WTC11 (cell line): ENCODE results near the gene PLEKHS1. TPM values are rescaled to one million over a fixed set of nuclear protein-coding genes. Genes with fewer than 3 reads are reported as not detected.

Source experiments
- ATAC-seq: fragments of 200-7000 bp; cut with Tn5 transposase; 2 replicates; pipeline ENCODE4 v1.10.0; 2021; ENCODE audit warnings: mild to moderate bottlenecking, moderate library complexity
- CTCF ChIA-PET: fragments of 300-600 bp; sonication (Branson Sonifier 250); formaldehyde crosslinking; loops from one replicate; lab custom pipeline; 2021; ENCODE audit warnings: antibody characterized with exemption; lab: Charles Lee
- POLR2A ChIA-PET: fragments of 350-600 bp; sonication (Branson Sonifier 250); formaldehyde crosslinking; loops from one replicate; lab custom pipeline; 2021; ENCODE audit warnings: antibody characterized with exemption; lab: Charles Lee
- DNase-seq: peaks from one replicate; pipeline ENCODE4 v3.0.0; 2021; ENCODE audit warnings: low spot score
- H3K27ac Mint-ChIP-seq: 2 replicates; pipeline ENCODE4 v1.8.0; 2021; ENCODE audit warnings: mixed read lengths
- H3K27me3 Mint-ChIP-seq: 2 replicates; pipeline ENCODE4 v1.8.0; 2021; ENCODE audit warnings: low read depth, mild to moderate bottlenecking, moderate library complexity, mixed read lengths
- H3K36me3 Mint-ChIP-seq: 2 replicates; pipeline ENCODE4 v1.8.0; 2021; ENCODE audit warnings: mixed read lengths
- H3K4me1 Mint-ChIP-seq: 2 replicates; pipeline ENCODE4 v1.8.0; 2022; ENCODE audit warnings: mixed read lengths
- H3K4me3 Mint-ChIP-seq: 2 replicates; pipeline ENCODE4 v1.8.0; 2021; ENCODE audit warnings: mild to moderate bottlenecking, moderate library complexity, mixed read lengths
- H3K9me3 Mint-ChIP-seq: 2 replicates; pipeline ENCODE4 v1.8.0; 2021; ENCODE audit warnings: mixed read lengths
- CREM ChIP-seq: sonication (generic); formaldehyde crosslinking; IDR thresholded peaks from 2 replicates; pipeline ENCODE4 v1.8.1; 2022; ENCODE audit warnings: mild to moderate bottlenecking, missing genetic modification reagents, moderate library complexity
- ELF4 ChIP-seq: sonication (generic); formaldehyde crosslinking; IDR thresholded peaks from 2 replicates; pipeline ENCODE4 v1.8.1; 2022; ENCODE audit warnings: low read depth, mild to moderate bottlenecking, moderate library complexity, missing genetic modification reagents
- EMX1 ChIP-seq: fragments of 250-450 bp; sonication (Bioruptor Pico); IDR thresholded peaks from 2 replicates; pipeline ENCODE4 v1.8.0; 2021; ENCODE audit warnings: mild to moderate bottlenecking
- GRHL2 ChIP-seq: fragments of 250-450 bp; sonication (Bioruptor Pico); IDR thresholded peaks from 2 replicates; pipeline ENCODE4 v1.8.0; 2022; ENCODE audit warnings: mild to moderate bottlenecking, moderate library complexity; ENCODE audit not compliant: insufficient replicate concordance, severe bottlenecking
- JAZF1 ChIP-seq: fragments of 250-450 bp; sonication (Bioruptor Pico); IDR thresholded peaks from 2 replicates; pipeline ENCODE4 v1.9.0; 2021; ENCODE audit warnings: moderate library complexity, mild to moderate bottlenecking, inconsistent platforms
- NFATC4 ChIP-seq: fragments of 250-450 bp; sonication (Bioruptor Pico); IDR thresholded peaks from 2 replicates; pipeline ENCODE4 v1.9.0; 2021; ENCODE audit warnings: mild to moderate bottlenecking
- SMAD4 ChIP-seq: sonication (generic); formaldehyde crosslinking; IDR thresholded peaks from 2 replicates; pipeline ENCODE4 v1.8.0; 2022; ENCODE audit warnings: mild to moderate bottlenecking, missing genetic modification reagents
- SOX15 ChIP-seq: fragments of 250-450 bp; sonication (Bioruptor Pico); IDR thresholded peaks from 2 replicates; pipeline ENCODE4 v1.9.0; 2021; ENCODE audit warnings: mild to moderate bottlenecking
- TEAD1 ChIP-seq: sonication (generic); formaldehyde crosslinking; IDR thresholded peaks from 2 replicates; pipeline ENCODE4 v1.8.0; 2022; ENCODE audit warnings: mild to moderate bottlenecking, missing genetic modification reagents
- TP53 ChIP-seq: sonication (generic); formaldehyde crosslinking; IDR thresholded peaks from 2 replicates; pipeline ENCODE4 v1.8.1; 2023; ENCODE audit warnings: mild to moderate bottlenecking, missing genetic modification reagents
- ZNF121 ChIP-seq: sonication (generic); formaldehyde crosslinking; IDR thresholded peaks from 2 replicates; pipeline ENCODE4 v1.8.0; 2023; ENCODE audit warnings: missing genetic modification reagents
- ZNF671 ChIP-seq: fragments of 250-450 bp; sonication (Bioruptor Pico); IDR thresholded peaks from 2 replicates; pipeline ENCODE4 v1.8.0; 2021; ENCODE audit warnings: mild to moderate bottlenecking
- total RNA-seq: library from RNA; stranded (reverse); gene quantifications from 3 replicates; pipeline ENCODE4 v1.2.3, GENCODE V29; 2021
- TF ChIP-seq, protein P1 (sequence below): sonication (generic); formaldehyde crosslinking; IDR thresholded peaks from 2 replicates; pipeline ENCODE4 v1.8.1; 2022; ENCODE audit warnings: low read depth, missing genetic modification reagents, borderline replicate concordance
- TF ChIP-seq, protein P2 (sequence below): fragments of 250-450 bp; sonication (Bioruptor Pico); IDR thresholded peaks from 2 replicates; pipeline ENCODE4 v1.8.0; 2021; ENCODE audit warnings: mild to moderate bottlenecking
- TF ChIP-seq, protein P3 (sequence below): fragments of 250-450 bp; sonication (Bioruptor Pico); IDR thresholded peaks from 2 replicates; pipeline ENCODE4 v1.9.0; 2021; ENCODE audit warnings: moderate library complexity, mild to moderate bottlenecking, inconsistent platforms, borderline replicate concordance
- TF ChIP-seq, protein P4 (sequence below): fragments of 250-450 bp; sonication (Bioruptor Pico); IDR thresholded peaks from 2 replicates; pipeline ENCODE4 v1.9.0; 2021; ENCODE audit warnings: mild to moderate bottlenecking, borderline replicate concordance
- TF ChIP-seq, protein P5 (sequence below): sonication (generic); formaldehyde crosslinking; IDR thresholded peaks from 2 replicates; pipeline ENCODE4 v1.8.0; 2022; ENCODE audit warnings: missing genetic modification reagents

PLEKHS1 gene
- total RNA-seq, 1 experiment from 2014 or later, result not detected

DNA sequence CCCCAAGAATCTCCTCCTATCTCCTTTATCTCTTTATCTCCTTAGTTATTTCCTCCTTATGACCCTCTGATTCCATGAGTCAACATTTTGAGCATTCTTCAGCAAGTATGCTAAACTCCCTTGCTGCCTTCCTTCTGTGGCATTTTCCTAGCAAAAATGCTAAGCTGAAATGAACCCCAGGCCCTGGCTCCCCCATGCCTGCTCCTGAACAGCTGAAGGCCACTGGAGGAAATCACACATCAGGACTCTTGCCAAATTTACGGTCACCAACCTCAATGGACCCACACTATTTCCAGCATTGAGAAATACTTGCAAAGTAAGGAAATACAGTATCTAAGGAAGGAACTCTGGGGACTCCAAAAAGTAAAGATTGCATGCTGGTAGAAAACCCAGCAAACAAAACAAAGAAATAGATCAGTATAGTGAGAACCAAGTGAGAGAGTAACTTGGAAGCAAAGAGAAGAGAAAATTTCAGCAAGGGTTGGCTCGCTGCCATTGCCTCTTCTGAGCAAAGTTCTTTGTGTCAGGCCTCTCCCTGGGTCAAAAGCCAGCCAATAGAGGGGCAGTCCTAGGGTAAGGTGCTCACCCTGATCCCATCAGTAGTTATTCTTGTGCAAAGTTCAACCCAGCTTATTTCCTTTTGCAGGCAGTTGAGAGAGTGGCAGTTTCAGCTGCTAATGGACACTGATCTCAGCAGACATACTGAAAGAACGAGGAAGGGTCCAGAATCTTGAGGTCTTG, 5.1 kb upstream of the PLEKHS1 start:
- H3K27me3 Mint-ChIP-seq, result no peaks in the 10 kb centered on the region; the same call in 1 of the 2 replicates
- ChIA-PET POLR2A (no interaction called here), CTCF (no interaction called here)
- no peaks in the 10 kb centered on the region for H3K4me1 Mint-ChIP-seq
- peaks cover 3% of the 10 kb centered on the region for H3K9me3 Mint-ChIP-seq
- TF ChIP-seq TP53 (CRISPR knock-in tag) (no peak), TEAD1 (CRISPR knock-in tag) (no peak), JAZF1 (no peak), ZNF121 (no peak), ZNF671 (CRISPR knock-in tag) (no peak), EMX1 (CRISPR knock-in tag) (no peak), SOX15 (CRISPR knock-in tag) (no peak), NFATC4 (CRISPR knock-in tag) (no peak), ELF4 (CRISPR knock-in tag) (no peak), SMAD4 (CRISPR knock-in tag) (no peak)
- TF ChIP-seq, protein P1, sequence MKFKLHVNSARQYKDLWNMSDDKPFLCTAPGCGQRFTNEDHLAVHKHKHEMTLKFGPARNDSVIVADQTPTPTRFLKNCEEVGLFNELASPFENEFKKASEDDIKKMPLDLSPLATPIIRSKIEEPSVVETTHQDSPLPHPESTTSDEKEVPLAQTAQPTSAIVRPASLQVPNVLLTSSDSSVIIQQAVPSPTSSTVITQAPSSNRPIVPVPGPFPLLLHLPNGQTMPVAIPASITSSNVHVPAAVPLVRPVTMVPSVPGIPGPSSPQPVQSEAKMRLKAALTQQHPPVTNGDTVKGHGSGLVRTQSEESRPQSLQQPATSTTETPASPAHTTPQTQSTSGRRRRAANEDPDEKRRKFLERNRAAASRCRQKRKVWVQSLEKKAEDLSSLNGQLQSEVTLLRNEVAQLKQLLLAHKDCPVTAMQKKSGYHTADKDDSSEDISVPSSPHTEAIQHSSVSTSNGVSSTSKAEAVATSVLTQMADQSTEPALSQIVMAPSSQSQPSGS (CRISPR knock-in tag), result no peak
- TF ChIP-seq, protein P2, sequence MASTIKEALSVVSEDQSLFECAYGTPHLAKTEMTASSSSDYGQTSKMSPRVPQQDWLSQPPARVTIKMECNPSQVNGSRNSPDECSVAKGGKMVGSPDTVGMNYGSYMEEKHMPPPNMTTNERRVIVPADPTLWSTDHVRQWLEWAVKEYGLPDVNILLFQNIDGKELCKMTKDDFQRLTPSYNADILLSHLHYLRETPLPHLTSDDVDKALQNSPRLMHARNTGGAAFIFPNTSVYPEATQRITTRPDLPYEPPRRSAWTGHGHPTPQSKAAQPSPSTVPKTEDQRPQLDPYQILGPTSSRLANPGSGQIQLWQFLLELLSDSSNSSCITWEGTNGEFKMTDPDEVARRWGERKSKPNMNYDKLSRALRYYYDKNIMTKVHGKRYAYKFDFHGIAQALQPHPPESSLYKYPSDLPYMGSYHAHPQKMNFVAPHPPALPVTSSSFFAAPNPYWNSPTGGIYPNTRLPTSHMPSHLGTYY (CRISPR knock-in tag), result no peak
- TF ChIP-seq, protein P3, sequence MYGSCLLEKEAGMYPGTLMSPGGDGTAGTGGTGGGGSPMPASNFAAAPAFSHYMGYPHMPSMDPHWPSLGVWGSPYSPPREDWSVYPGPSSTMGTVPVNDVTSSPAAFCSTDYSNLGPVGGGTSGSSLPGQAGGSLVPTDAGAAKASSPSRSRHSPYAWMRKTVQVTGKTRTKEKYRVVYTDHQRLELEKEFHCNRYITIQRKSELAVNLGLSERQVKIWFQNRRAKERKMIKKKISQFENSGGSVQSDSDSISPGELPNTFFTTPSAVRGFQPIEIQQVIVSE, result no peak
- no peak for ATAC-seq
- no peak overlapping the region for H3K4me3 Mint-ChIP-seq
- no peak for DNase-seq
- no peak overlapping the region for H3K27ac Mint-ChIP-seq
- no peaks in the 10 kb centered on the region for H3K36me3 Mint-ChIP-seq

DNA sequence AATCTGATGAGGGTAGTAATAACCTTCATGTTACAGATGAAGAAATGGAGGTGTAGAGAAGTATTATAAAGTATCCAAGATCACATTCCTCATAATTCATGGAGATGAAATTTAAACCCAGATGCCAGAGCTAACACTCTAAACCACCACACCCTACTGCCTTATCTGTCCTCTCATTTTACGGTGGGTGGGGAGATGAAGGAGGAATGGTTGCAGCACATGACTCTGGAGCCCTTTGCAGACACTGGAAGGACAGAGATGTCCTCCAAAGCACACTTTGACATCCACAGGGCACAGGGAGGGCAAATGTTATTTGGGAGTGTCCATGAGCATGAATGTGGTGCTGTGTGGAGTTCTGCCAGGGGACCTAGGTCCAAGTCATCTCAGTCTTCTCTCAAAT, 1.1 kb downstream of the PLEKHS1 start:
- no peaks in the 10 kb centered on the region; the same call in 1 of the 2 replicates for H3K27me3 Mint-ChIP-seq
- H3K4me1 Mint-ChIP-seq, result no peaks in the 10 kb centered on the region
- H3K27ac Mint-ChIP-seq, result no peak overlapping the region
- no peak overlapping the region for H3K4me3 Mint-ChIP-seq
- CTCF ChIA-PET, result no interaction called here
- TF ChIP-seq, protein P4, sequence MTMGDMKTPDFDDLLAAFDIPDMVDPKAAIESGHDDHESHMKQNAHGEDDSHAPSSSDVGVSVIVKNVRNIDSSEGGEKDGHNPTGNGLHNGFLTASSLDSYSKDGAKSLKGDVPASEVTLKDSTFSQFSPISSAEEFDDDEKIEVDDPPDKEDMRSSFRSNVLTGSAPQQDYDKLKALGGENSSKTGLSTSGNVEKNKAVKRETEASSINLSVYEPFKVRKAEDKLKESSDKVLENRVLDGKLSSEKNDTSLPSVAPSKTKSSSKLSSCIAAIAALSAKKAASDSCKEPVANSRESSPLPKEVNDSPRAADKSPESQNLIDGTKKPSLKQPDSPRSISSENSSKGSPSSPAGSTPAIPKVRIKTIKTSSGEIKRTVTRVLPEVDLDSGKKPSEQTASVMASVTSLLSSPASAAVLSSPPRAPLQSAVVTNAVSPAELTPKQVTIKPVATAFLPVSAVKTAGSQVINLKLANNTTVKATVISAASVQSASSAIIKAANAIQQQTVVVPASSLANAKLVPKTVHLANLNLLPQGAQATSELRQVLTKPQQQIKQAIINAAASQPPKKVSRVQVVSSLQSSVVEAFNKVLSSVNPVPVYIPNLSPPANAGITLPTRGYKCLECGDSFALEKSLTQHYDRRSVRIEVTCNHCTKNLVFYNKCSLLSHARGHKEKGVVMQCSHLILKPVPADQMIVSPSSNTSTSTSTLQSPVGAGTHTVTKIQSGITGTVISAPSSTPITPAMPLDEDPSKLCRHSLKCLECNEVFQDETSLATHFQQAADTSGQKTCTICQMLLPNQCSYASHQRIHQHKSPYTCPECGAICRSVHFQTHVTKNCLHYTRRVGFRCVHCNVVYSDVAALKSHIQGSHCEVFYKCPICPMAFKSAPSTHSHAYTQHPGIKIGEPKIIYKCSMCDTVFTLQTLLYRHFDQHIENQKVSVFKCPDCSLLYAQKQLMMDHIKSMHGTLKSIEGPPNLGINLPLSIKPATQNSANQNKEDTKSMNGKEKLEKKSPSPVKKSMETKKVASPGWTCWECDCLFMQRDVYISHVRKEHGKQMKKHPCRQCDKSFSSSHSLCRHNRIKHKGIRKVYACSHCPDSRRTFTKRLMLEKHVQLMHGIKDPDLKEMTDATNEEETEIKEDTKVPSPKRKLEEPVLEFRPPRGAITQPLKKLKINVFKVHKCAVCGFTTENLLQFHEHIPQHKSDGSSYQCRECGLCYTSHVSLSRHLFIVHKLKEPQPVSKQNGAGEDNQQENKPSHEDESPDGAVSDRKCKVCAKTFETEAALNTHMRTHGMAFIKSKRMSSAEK (CRISPR knock-in tag), result no peak
- no peak for TF ChIP-seq GRHL2
- TF ChIP-seq, protein P5, sequence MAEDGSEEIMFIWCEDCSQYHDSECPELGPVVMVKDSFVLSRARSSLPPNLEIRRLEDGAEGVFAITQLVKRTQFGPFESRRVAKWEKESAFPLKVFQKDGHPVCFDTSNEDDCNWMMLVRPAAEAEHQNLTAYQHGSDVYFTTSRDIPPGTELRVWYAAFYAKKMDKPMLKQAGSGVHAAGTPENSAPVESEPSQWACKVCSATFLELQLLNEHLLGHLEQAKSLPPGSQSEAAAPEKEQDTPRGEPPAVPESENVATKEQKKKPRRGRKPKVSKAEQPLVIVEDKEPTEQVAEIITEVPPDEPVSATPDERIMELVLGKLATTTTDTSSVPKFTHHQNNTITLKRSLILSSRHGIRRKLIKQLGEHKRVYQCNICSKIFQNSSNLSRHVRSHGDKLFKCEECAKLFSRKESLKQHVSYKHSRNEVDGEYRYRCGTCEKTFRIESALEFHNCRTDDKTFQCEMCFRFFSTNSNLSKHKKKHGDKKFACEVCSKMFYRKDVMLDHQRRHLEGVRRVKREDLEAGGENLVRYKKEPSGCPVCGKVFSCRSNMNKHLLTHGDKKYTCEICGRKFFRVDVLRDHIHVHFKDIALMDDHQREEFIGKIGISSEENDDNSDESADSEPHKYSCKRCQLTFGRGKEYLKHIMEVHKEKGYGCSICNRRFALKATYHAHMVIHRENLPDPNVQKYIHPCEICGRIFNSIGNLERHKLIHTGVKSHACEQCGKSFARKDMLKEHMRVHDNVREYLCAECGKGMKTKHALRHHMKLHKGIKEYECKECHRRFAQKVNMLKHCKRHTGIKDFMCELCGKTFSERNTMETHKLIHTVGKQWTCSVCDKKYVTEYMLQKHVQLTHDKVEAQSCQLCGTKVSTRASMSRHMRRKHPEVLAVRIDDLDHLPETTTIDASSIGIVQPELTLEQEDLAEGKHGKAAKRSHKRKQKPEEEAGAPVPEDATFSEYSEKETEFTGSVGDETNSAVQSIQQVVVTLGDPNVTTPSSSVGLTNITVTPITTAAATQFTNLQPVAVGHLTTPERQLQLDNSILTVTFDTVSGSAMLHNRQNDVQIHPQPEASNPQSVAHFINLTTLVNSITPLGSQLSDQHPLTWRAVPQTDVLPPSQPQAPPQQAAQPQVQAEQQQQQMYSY (CRISPR knock-in tag), result no peak
- no peak for TF ChIP-seq SOX15 (CRISPR knock-in tag)
- TF ChIP-seq CREM (CRISPR knock-in tag), result no peak
- no peak for ATAC-seq
- no peak for DNase-seq
- H3K9me3 Mint-ChIP-seq, result no peaks in the 10 kb centered on the region
- no peaks in the 10 kb centered on the region for H3K36me3 Mint-ChIP-seq
- POLR2A ChIA-PET, result no interaction called here
